HepG2 (cell line): ENCODE results near the gene TUBG2. TPM values are rescaled to one million over a fixed set of nuclear protein-coding genes. Genes with fewer than 3 reads are reported as not detected.

Experiments
- ATAC-seq: fragments of 200-7000 bp; cut with Tn5 transposase; 3 replicates; pipeline ENCODE4 v1.9.1; 2020; ENCODE audit warnings: mild to moderate bottlenecking, moderate library complexity
- BruUV-seq: library from RNA; stranded (reverse); fragments of 400-500 nt; replicated peaks from 2 replicates; lab custom pipeline; 2021; lab: Mats Ljungman, UMichigan
- CTCF ChIA-PET: fragments of 300-600 bp; formaldehyde crosslinking; extraction: SDS; loops from one replicate; lab custom pipeline; 2021; ENCODE audit warnings: low total read pairs, inconsistent platforms, low intra/inter-chr PET ratio; lab: Yijun Ruan, JAX
- POLR2A ChIA-PET: fragments of 350-600 bp; sonication (Branson Sonifier 250); formaldehyde crosslinking; loops from one replicate; lab custom pipeline; 2020; ENCODE audit warnings: antibody characterized with exemption, inconsistent platforms; lab: Yijun Ruan, JAX
- DNase-seq: peaks from one replicate; pipeline ENCODE4 v3.0.0-alpha.2; 2015; ENCODE audit warnings: low spot score
- FAIRE-seq: peaks from 3 replicates; lab custom pipeline; 2011; peaks lifted over from hg19 to GRCh38; lab: Jason Lieb, UNC
- H2AFZ ChIP-seq: one replicate; pipeline ENCODE4 v1.6.1; 2011; ENCODE audit warnings: low read length, inconsistent platforms
- H3K27ac ChIP-seq: fragments of 300-600 bp; 3 replicates; pipeline ENCODE4 v1.8.0; 2011; ENCODE audit warnings: mixed run types, mild to moderate bottlenecking, mixed read lengths, low read length, inconsistent platforms; ENCODE audit not compliant: insufficient read depth; ENCODE audit errors: extremely low read length
- H3K27me3 ChIP-seq, 2 experiments: fragments of 200-600 bp in 1 of 2; 2 replicates in 1 of 2; 3 replicates in 1 of 2; pipeline versions ENCODE4 v1.6.0 to v1.8.0; 2011; ENCODE audit warnings: low read length in 2 of 2, mild to moderate bottlenecking in 2 of 2, moderate library complexity in 2 of 2, inconsistent platforms in 1 of 2; ENCODE audit not compliant: insufficient read depth in 2 of 2, control insufficient read depth in 1 of 2
- H3K36me3 ChIP-seq, 2 experiments: fragments of 200-600 bp in 1 of 2; replicated peaks in 1 of 2; 2 replicates in 1 of 2; 3 replicates in 1 of 2; pipeline versions ENCODE4 v1.5.1 to v1.8.0; 2011; ENCODE audit warnings: low read length in 2 of 2, inconsistent platforms in 1 of 2; ENCODE audit not compliant: insufficient read depth in 2 of 2, control insufficient read depth in 1 of 2
- H3K4me1 ChIP-seq: 2 replicates; pipeline ENCODE4 v1.5.1; 2012; ENCODE audit warnings: low read length, inconsistent platforms; ENCODE audit not compliant: insufficient read depth
- H3K4me2 ChIP-seq: 2 replicates; pipeline ENCODE4 v1.6.0; 2011; ENCODE audit warnings: low read depth, low read length, inconsistent platforms
- H3K4me3 ChIP-seq, 3 experiments: fragments of 200-600 bp in 1 of 3; sonication (generic), shearing (Covaris generic) in 1 of 3; replicated peaks in 1 of 3; 2 replicates each; pipeline ENCODE4 v1.5.1; 2011 to 2016; ENCODE audit warnings: low read length in 3 of 3, inconsistent platforms in 2 of 3, low read depth in 2 of 3, mild to moderate bottlenecking in 2 of 3, control low read depth in 1 of 3, mixed read lengths in 1 of 3; ENCODE audit not compliant: insufficient read depth in 1 of 3
- H3K79me2 ChIP-seq: one replicate; pipeline ENCODE4 v1.6.1; 2011; ENCODE audit warnings: low read length, inconsistent platforms; ENCODE audit not compliant: insufficient read depth
- H3K9ac ChIP-seq: 2 replicates; pipeline ENCODE4 v1.6.0; 2011; ENCODE audit warnings: mild to moderate bottlenecking, low read depth, low read length, inconsistent platforms; ENCODE audit not compliant: insufficient read depth
- H3K9me3 ChIP-seq: 2 replicates; pipeline ENCODE4 v1.5.1; 2012; ENCODE audit warnings: mild to moderate bottlenecking, low read length
- H4K20me1 ChIP-seq: 2 replicates; pipeline ENCODE4 v1.6.0; 2011; ENCODE audit warnings: inconsistent platforms, mild to moderate bottlenecking, low read length, moderate library complexity; ENCODE audit not compliant: insufficient read depth
- AGO2 ChIP-seq: fragments of 200-400 bp; formaldehyde crosslinking; optimal IDR thresholded peaks from 2 replicates; pipeline ENCODE3; 2017; ENCODE audit warnings: mild to moderate bottlenecking, low read depth, low read length, moderate library complexity
- ARHGAP35 ChIP-seq: sonication (generic); formaldehyde crosslinking; IDR thresholded peaks from 2 replicates; pipeline ENCODE4 v1.9.0; 2022; ENCODE audit warnings: mild to moderate bottlenecking, inconsistent platforms, moderate library complexity, missing genetic modification reagents, borderline replicate concordance
- CEBPB ChIP-seq: IDR thresholded peaks from 2 replicates; pipeline ENCODE4 v1.6.1; 2011; ENCODE audit warnings: low read depth, low read length, improper control_type of control experiment, borderline replicate concordance
- PRDM15 ChIP-seq: sonication (generic); formaldehyde crosslinking; IDR thresholded peaks from 2 replicates; pipeline ENCODE4 v1.4.0; 2020; ENCODE audit warnings: missing genetic modification reagents
- RBFOX2 ChIP-seq: fragments of 200-400 bp; formaldehyde crosslinking; IDR thresholded peaks from 2 replicates; pipeline ENCODE4 v1.6.1; 2017; ENCODE audit warnings: low read depth, mild to moderate bottlenecking, low read length
- SNAPC2 ChIP-seq: sonication (generic); formaldehyde crosslinking; IDR thresholded peaks from 2 replicates; pipeline ENCODE4 v1.8.1; 2022; ENCODE audit warnings: mild to moderate bottlenecking, missing genetic modification reagents
- TRIM24 ChIP-seq: sonication (generic); formaldehyde crosslinking; IDR thresholded peaks from 2 replicates; pipeline ENCODE4 v1.8.0; 2022; ENCODE audit warnings: mild to moderate bottlenecking, missing genetic modification reagents
- YEATS2 ChIP-seq: sonication (generic); formaldehyde crosslinking; IDR thresholded peaks from 2 replicates; pipeline ENCODE4 v1.4.0; 2020; ENCODE audit warnings: missing genetic modification reagents, borderline replicate concordance
- ZFAT ChIP-seq: sonication (generic); formaldehyde crosslinking; conservative IDR thresholded peaks from 2 replicates; pipeline ENCODE4 v1.8.1; 2023; ENCODE audit warnings: missing genetic modification reagents, inconsistent platforms
- ZNF317 ChIP-seq: sonication (generic); formaldehyde crosslinking; IDR thresholded peaks from 2 replicates; pipeline ENCODE4 v1.5.0; 2020; ENCODE audit warnings: mild to moderate bottlenecking, missing genetic modification reagents
- ZNF740 ChIP-seq: sonication (generic); formaldehyde crosslinking; IDR thresholded peaks from 2 replicates; pipeline ENCODE4 v1.4.0; 2020; ENCODE audit warnings: missing genetic modification reagents
- WGBS: methylation state at CpG from one replicate; pipeline ENCODE4 v1.1.6; 2017; ENCODE audit warnings: low lambda C conversion rate; 5-methylcytosine and 5-hydroxymethylcytosine counted together
- in situ Hi-C: cut with HindIII; loops from 2 replicates; pipeline ENCODE4 v1.10.0; 2017; ENCODE audit warnings: low pct_unique_long_range_greater_than_20kb; ENCODE audit not compliant: extremely low pct_ligation_motif_present
- intact Hi-C: fragments of 100-400 bp; cut with micrococcal nuclease; formaldehyde crosslinking; loops from one replicate; pipeline ENCODE4 v1.10.0; 2022; ENCODE audit not compliant: unreplicated experiment
- polyA plus RNA-seq, 8 experiments: library from polyadenylated mRNA; depleted of rRNA in 3 of 8; stranded (reverse) in 7 of 8; unstranded in 1 of 8; fragments of >200 nt; fragmentation: Illumina TruSeq in 4 of 8; extraction: Trizol in 4 of 8; gene quantifications; 2 replicates each; pipeline versions ENCODE4 v1.2.1 to v1.2.3, GENCODE V29; 2011 to 2016; ENCODE audit warnings: low read depth in 4 of 8, missing spikeins in 1 of 8, mixed read lengths in 1 of 8; ENCODE audit not compliant: insufficient read depth in 1 of 8
- total RNA-seq, 5 experiments: library from RNA; depleted of rRNA; stranded (reverse); fragments of >200 nt; fragmentation: Illumina TruSeq; extraction: Trizol; gene quantifications; 2 replicates each; pipeline ENCODE4 v1.2.3, GENCODE V29; 2016; ENCODE audit warnings: low read depth in 1 of 5
- TF ChIP-seq, protein P1 (sequence below): sonication (generic); formaldehyde crosslinking; IDR thresholded peaks from 2 replicates; pipeline ENCODE4 v1.8.1; 2023; ENCODE audit warnings: mild to moderate bottlenecking, missing genetic modification reagents, borderline replicate concordance
- TF ChIP-seq, protein P2 (sequence below): IDR thresholded peaks from 2 replicates; pipeline ENCODE4 v1.6.1; 2016; ENCODE audit warnings: missing biosample characterization, missing genetic modification reagents, low read depth

The TUBG2 gene
- total and polyA plus RNA-seq, 2 of the 13 experiments (the other 11 are each of a cell fraction or from before 2014, with no cell fraction given) = 16.0 to 42.3 TPM

DNA sequence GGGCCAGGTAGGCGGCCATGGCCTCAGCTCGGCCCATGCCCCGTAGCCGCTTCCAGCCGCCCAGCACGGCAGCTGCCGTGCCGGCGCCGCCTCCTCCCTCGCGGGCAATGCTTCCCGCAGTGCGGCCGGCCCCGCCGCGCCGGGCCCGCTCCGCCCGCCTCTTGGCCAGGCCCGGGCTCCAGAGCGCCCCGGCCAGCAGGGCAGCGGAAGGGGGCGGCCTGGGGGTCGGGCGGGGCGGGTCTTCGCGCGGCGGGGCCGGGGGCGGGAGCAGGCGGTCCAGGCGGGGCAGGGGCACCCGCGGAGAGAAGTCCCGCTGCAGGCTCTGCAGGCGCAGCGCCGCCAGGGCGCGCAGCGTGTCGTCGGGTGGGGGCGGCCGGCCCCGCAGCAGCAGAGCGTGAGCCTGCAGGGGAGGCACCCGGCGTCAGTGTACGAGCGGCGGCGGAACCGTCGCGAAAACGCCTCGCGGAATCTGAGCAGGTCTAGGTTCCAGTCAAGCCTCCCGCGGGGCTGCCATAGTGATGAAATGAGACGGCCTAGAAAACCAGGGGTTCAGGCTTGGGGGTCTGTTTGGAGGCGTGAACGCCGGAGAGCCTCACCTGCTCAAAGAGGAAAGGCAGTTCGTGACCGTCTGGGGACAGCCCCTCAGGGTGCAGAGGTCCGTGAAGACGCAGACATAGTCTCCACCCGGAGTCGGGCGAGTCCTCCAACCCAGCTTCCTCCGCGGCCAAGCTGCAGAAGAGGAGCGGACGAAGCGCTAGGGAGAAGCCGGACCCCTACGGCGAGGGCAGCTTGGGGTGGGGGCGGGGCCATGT lies 11.1 kb downstream of the TUBG2 start:
- DNase-seq (no peak), ATAC-seq (no peak), FAIRE-seq (no peak)
- peaks cover 29% of the 10 kb centered on the region for H3K4me1 ChIP-seq
- no peak overlapping the region for H3K4me2 ChIP-seq
- WGBS = 97% methylated on average over 87 of the region's 87 CpGs
- CTCF ChIA-PET = no interaction called here
- H3K9ac ChIP-seq = no peak overlapping the region
- in situ Hi-C loops = no loop called here
- no peak overlapping the region for H3K27ac ChIP-seq
- BruUV-seq = no TSS peak
- POLR2A ChIA-PET = interaction anchor here (1.2 to 4.4 kb wide), 4 partner anchors 7 to 61 kb away, joined by 3 to 38 read pairs (median 12); partner anchors contain the start of genes PLEKHH3, RETREG3, TUBG1 and TUBG2
- no peaks in the 10 kb centered on the region for H3K9me3 ChIP-seq
- TF ChIP-seq SNAPC2 (CRISPR knock-in tag) (no peak), PRDM15 (CRISPR knock-in tag) (no peak), RBFOX2 (peak; percentile 48; the same call in 1 of the 2 replicates), ZNF317 (CRISPR knock-in tag) (no peak), YEATS2 (CRISPR knock-in tag) (no peak), ARHGAP35 (no peak), AGO2 (peak; percentile 62), ZNF740 (CRISPR knock-in tag) (no peak), CEBPB (no peak), ZFAT (CRISPR knock-in tag) (no peak), TRIM24 (CRISPR knock-in tag) (no peak)
- TF ChIP-seq, protein P1, sequence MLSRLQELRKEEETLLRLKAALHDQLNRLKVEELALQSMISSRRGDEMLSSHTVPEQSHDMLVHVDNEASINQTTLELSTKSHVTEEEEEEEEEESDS (CRISPR knock-in tag) = no peak
- TF ChIP-seq, protein P2, sequence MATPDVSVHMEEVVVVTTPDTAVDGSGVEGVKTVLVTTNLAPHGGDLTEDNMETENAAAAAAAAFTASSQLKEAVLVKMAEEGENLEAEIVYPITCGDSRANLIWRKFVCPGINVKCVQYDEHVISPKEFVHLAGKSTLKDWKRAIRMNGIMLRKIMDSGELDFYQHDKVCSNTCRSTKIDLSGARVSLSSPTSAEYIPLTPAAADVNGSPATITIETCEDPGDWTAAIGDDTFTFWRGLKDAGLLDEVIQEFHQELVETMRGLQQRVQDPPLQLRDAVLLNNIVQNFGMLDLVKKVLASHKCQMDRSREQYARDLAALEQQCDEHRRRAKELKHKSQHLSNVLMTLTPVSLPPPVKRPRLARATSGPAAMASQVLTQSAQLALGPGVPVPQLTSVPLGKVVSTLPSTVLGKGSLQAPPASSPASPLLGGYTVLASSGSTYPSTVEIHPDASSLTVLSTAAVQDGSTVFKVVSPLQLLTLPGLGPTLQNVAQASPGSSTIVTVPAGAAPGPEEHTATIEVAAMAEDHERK (CRISPR knock-in tag) = no peak
- H4K20me1 ChIP-seq = no peaks in the 10 kb centered on the region; the same call in 1 of the 2 replicates
- no peaks in the 10 kb centered on the region for H3K27me3 ChIP-seq
- no peak overlapping the region for H3K4me3 ChIP-seq
- H3K79me2 ChIP-seq = peaks cover 7% of the 10 kb centered on the region
- no peak overlapping the region for H2AFZ ChIP-seq
- intact Hi-C loops = no loop called here
- H3K36me3 ChIP-seq = peaks cover 16 to 64% of the 10 kb centered on the region in 2 experiments
